ENCODE data around the gene STX4.

GRCh38 chr16:30983898-30984610, 49.3 kb upstream of the STX4 start:
- no peak for TF ChIP-seq CTCF (IDR thresholded peaks at IDR 0.05)
- peak in 1 of 2 donors; percentile 3 for TF ChIP-seq POLR2AphosphoS5 (IDR thresholded peaks at IDR 0.05)
- TF ChIP-seq POLR2A (IDR thresholded peaks at IDR 0.05; ENCODE audit: low read depth): no peak

Measured in esophagus muscularis mucosa (tissue), 3 donors.